NT2/D1 (cell line): Measurements from ENCODE around the gene MYO15B.

Experiments
- SUZ12 ChIP-seq: IDR thresholded peaks from 2 replicates; pipeline ENCODE4 v1.6.1; 2011; ENCODE audit not compliant: insufficient read length, insufficient read depth; ENCODE audit errors: extremely low read depth
- YY1 ChIP-seq: IDR thresholded peaks from 2 replicates; pipeline ENCODE4 v1.6.1; 2011; ENCODE audit not compliant: insufficient read length, insufficient read depth
- ZNF274 ChIP-seq: IDR thresholded peaks from 2 replicates; pipeline ENCODE4 v1.6.1; 2011; ENCODE audit warnings: mild to moderate bottlenecking, low read depth, low read length

GRCh38 chr17:75605790-75606189 is 18.2 kb downstream of the MYO15B start:
- TF ChIP-seq ZNF274 (no peak), YY1 (no peak), SUZ12 (no peak)
